Measurements from ENCODE around the gene ENTPD6.

DNA sequence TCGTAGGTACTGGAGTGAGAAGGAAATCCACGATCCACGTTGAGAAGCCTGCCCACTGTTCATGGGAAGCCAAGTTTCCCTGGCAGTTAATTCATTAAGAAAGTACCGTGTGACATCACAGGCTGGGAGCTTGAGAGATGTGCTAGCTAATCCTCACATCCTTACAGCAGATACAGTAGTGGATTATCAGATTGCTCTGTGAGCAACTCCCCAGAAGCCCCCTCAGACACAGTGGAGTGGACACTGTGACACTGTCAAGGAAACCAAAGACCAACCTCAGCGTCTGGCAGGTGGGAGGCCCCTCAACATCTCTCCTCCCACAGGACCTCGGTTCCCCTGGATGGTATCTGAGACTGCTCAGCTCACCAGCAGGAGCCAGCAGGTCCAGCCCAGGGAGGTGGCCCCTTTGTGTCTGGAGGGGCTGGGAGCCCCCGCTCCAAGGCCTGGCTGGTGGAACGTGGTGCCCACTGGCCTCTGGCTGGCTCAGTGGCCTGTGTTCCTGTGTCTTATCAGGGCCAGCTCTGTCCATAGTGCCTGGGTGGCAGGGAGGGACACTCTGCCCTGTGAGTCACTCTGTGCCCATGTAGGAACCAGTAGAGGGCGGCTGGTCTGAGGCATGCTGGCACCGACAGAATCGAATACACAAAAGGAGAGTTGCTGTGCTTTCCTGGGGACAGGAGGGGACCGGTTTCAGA lies 59.6 kb downstream of the ENTPD6 start:
- TF ChIP-seq, protein P1, sequence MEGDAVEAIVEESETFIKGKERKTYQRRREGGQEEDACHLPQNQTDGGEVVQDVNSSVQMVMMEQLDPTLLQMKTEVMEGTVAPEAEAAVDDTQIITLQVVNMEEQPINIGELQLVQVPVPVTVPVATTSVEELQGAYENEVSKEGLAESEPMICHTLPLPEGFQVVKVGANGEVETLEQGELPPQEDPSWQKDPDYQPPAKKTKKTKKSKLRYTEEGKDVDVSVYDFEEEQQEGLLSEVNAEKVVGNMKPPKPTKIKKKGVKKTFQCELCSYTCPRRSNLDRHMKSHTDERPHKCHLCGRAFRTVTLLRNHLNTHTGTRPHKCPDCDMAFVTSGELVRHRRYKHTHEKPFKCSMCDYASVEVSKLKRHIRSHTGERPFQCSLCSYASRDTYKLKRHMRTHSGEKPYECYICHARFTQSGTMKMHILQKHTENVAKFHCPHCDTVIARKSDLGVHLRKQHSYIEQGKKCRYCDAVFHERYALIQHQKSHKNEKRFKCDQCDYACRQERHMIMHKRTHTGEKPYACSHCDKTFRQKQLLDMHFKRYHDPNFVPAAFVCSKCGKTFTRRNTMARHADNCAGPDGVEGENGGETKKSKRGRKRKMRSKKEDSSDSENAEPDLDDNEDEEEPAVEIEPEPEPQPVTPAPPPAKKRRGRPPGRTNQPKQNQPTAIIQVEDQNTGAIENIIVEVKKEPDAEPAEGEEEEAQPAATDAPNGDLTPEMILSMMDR (IDR thresholded peaks at IDR 0.05; ENCODE audit: insufficient read depth, low read depth, low read length): no peak
- no peak for TF ChIP-seq EZH2 (IDR thresholded peaks at IDR 0.05; ENCODE audit: insufficient read depth, low read length)
